ENCODE measurements around the gene RAB4B. TPM values are rescaled to one million over a fixed set of nuclear protein-coding genes. Genes with fewer than 3 reads are reported as not detected.

RAB4B gene
- total RNA-seq, 1 donor from 2014 or later, result 23.4 TPM

GRCh38 chr19:40805258-40805868, 27.3 kb downstream of the RAB4B start:
- H3K4me1 Mint-ChIP-seq (ENCODE audit: low read depth), result peaks cover 76% of the 10 kb centered on the region
- no peak for TF ChIP-seq CTCF (IDR thresholded peaks at IDR 0.05)

GRCh38 chr19:40806423-40807146, 28.5 kb downstream of the RAB4B start:
- Mint-ChIP-seq H3K4me1 (ENCODE audit: low read depth) (peaks cover 75% of the 10 kb centered on the region), H3K4me3 (ENCODE audit: unreplicated experiment) (peak overlapping the region; percentile 56), H3K9me3 (ENCODE audit: low read depth) (no peaks in the 10 kb centered on the region), H3K27me3 (ENCODE audit: low read depth) (no peaks in the 10 kb centered on the region), H3K27ac (ENCODE audit: unreplicated experiment) (peak overlapping the region; percentile 89), H3K36me3 (ENCODE audit: low read depth) (peaks cover 18% of the 10 kb centered on the region)
- TF ChIP-seq CTCF (IDR thresholded peaks at IDR 0.05), result peak; percentile 96
- DNase-seq (ENCODE audit: low spot score), result no peak

More at GRCh38 chr19:40805258-40805868, 27.3 kb downstream of the RAB4B start:
- Mint-ChIP-seq H3K27ac (ENCODE audit: unreplicated experiment) (peak overlapping the region; percentile 79), H3K36me3 (ENCODE audit: low read depth) (peaks cover 19% of the 10 kb centered on the region), H3K27me3 (ENCODE audit: low read depth) (no peaks in the 10 kb centered on the region), H3K4me3 (ENCODE audit: unreplicated experiment) (no peak overlapping the region), H3K9me3 (ENCODE audit: low read depth) (no peaks in the 10 kb centered on the region)
- no peak for DNase-seq (ENCODE audit: low spot score)

GRCh38 chr19:40807147-40808020, 29.3 kb downstream of the RAB4B start:
- Mint-ChIP-seq H3K4me1 (ENCODE audit: low read depth) (peaks cover 73% of the 10 kb centered on the region), H3K4me3 (ENCODE audit: unreplicated experiment) (no peak overlapping the region), H3K27me3 (ENCODE audit: low read depth) (no peaks in the 10 kb centered on the region), H3K9me3 (ENCODE audit: low read depth) (no peaks in the 10 kb centered on the region), H3K36me3 (ENCODE audit: low read depth) (peaks cover 13% of the 10 kb centered on the region), H3K27ac (ENCODE audit: unreplicated experiment) (peak overlapping the region; percentile 89)
- no peak for DNase-seq (ENCODE audit: low spot score)
- peak; percentile 66 for TF ChIP-seq CTCF (IDR thresholded peaks at IDR 0.05)

- TF ChIP-seq CTCF (IDR thresholded peaks at IDR 0.05), result no peak
- H3K4me3 Mint-ChIP-seq (ENCODE audit: unreplicated experiment), result no peak overlapping the region
- H3K9me3 Mint-ChIP-seq (ENCODE audit: low read depth), result no peaks in the 10 kb centered on the region
- H3K27me3 Mint-ChIP-seq (ENCODE audit: low read depth), result no peaks in the 10 kb centered on the region
- H3K4me1 Mint-ChIP-seq (ENCODE audit: low read depth), result peaks cover 73% of the 10 kb centered on the region
- H3K27ac Mint-ChIP-seq (ENCODE audit: unreplicated experiment), result peak overlapping the region; percentile 89
- peaks cover 12% of the 10 kb centered on the region for H3K36me3 Mint-ChIP-seq (ENCODE audit: low read depth)
- no peak for DNase-seq (ENCODE audit: low spot score)
Observed at GRCh38 chr19:40808021-40808325, 29.9 kb downstream of the RAB4B start.

GRCh38 chr19:40808497-40808896, 30.4 kb downstream of the RAB4B start:
- Mint-ChIP-seq H3K36me3 (ENCODE audit: low read depth) (peaks cover 11% of the 10 kb centered on the region), H3K4me1 (ENCODE audit: low read depth) (peaks cover 73% of the 10 kb centered on the region), H3K4me3 (ENCODE audit: unreplicated experiment) (no peak overlapping the region), H3K27ac (ENCODE audit: unreplicated experiment) (no peak overlapping the region), H3K27me3 (ENCODE audit: low read depth) (no peaks in the 10 kb centered on the region), H3K9me3 (ENCODE audit: low read depth) (no peaks in the 10 kb centered on the region)
- no peak for TF ChIP-seq CTCF (IDR thresholded peaks at IDR 0.05)
- DNase-seq (ENCODE audit: low spot score), result no peak
